GM12872 (cell line): Measurements from ENCODE around the gene NGEF.

Experiments used
- CTCF ChIP-seq: IDR thresholded peaks from 3 replicates; pipeline ENCODE4 v1.5.1; 2011; ENCODE audit warnings: low read depth, mild to moderate bottlenecking, low read length, moderate library complexity; ENCODE audit not compliant: insufficient read depth

Gene NGEF

GRCh38 chr2:233013027-233013461 lies at the start of gene NGEF:
NGEF (minus strand) TSS chr2:233013256; CDS start chr2:232974890, 38,366 bp downstream.
- no peak for TF ChIP-seq CTCF

DNA sequence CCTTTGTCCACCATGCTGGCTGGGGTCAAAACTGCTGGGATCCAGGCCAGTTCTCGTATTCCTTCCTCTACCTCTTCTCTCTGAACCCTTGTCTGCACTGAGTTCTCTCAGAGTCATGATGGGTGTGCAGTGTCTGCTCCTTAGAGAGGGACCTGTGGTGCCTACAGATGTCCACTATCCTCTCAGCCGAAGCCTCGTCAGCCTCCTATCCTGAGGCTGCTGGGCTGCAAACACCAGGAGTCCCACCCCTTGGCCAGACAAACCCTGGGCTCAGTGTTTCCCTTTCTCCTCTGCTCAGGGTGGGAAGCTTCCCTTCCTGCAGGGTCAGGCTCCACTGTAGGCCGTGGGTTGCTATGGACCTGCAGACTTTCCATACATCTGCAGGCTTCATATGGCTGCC lies 49.4 kb upstream of the NGEF start:
- no peak for TF ChIP-seq CTCF

DNA sequence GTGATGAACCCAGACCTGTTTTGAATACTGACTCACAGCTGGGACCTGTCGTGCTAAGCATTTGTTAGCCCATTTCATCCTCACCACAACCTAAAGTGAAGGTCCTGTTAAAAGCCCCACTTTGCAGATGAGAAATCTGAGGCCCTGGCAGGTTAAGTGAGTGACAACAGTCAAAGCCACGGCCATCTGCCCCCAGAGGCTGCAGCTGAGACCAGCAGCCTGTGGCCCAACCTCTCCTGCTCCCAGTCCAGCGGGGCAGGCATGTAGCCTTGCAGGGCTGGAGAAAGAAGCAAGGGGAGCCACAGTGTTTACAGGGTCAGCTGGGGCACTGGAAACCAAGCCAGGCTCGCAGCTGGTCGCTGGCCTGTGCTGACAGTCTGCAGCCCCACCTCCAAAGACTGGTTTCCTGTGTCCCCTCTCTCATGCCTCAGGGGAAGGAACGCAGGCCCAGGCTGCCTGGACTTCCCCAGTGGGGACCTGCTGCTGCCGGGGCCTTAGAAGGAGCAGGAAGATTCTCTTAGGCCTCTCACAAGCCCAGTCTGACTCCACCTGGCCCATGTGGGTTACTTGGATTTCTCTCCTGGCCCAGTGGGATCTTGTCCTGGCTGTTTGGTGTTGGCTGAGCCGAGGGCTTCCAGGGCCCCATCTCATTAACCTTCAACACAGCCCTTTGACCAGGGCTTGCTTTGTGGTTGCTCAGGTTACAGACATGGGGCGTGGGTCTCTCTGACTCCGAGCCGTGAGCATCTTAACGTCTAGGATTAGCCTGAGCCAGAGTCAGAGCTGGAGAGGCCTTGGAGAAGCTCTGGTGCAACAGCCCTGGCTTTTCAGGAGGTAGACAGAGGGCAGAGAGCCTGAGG lies 48.8 kb upstream of the NGEF start:
- peak; percentile 78 for TF ChIP-seq CTCF

DNA sequence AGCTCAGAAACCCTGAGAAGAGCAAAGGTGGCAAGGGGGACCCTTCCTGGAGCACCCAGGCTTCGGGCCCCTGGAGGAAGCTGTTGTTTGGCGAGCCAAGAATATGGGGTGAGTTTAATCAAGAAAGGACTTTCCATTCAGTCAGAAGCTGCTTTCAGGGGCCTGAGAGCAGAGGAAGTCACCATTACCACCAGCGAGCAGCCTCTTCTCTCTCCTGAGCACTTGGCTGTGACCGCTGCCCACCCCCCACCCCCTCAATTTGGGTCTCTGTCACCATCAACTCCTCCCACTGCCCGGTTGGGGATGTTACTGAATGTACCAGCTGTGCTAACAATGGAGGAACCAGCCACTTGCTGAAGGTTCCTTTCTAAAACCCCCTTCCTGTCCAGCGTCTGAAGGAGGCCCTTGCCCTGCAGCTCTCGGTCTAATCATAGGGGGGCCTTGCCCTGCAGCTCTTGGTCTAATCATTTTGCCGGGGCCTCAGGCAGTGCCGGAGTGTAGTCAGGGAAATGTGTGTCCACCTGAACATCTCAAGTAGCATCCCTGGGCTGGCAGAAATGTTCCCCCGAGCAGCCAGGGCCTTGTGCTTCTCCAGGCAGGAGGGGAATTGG lies 48.0 kb upstream of the NGEF start:
- TF ChIP-seq CTCF = no peak

DNA sequence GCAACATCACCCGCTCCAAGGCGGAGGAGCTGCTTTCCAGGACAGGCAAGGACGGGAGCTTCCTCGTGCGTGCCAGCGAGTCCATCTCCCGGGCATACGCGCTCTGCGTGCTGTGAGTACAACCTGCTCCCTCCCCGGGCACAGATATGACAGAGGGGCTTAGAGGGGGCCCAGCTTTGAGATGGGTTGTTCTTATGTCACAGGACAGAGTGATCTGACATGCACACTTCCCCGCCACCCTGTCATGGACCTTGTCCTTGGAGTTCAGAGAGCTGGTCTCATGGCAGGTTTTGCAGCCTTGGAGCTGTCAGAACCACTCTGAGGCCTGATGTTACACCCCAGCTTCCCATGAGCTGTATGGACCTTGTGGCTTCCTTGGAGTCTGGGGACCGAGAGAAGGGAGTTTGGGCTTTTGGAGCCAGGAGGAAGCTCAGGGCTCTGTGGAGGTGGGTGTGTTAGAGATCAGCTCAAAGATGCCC lies 47.5 kb upstream of the NGEF start:
- TF ChIP-seq CTCF = no peak

GRCh38 chr2:233059797-233060500 lies 46.9 kb upstream of the NGEF start, which contains the start of gene INPP5D:
INPP5D (plus strand) TSS chr2:233060342; CDS start chr2:233060479, 137 bp downstream.
- TF ChIP-seq CTCF = no peak

- peak; percentile 32; the same call in 2 of the 3 replicates for TF ChIP-seq CTCF
Observed at GRCh38 chr2:233059547-233059796, 46.4 kb upstream of the NGEF start.
